Bronchial epithelial cell (primary cell): ENCODE results near the gene IL21. TPM values are rescaled to one million over a fixed set of nuclear protein-coding genes. Genes with fewer than 3 reads are reported as not detected.

ENCODE experiments used
- DNase-seq: peaks from one replicate; pipeline ENCODE4 v3.0.0-alpha.2; 2010; ENCODE audit warnings: low read depth
- FAIRE-seq: peaks from 2 replicates; lab custom pipeline; 2011; peaks lifted over from hg19 to GRCh38; lab: Jason Lieb, UNC
- H3K27me3 ChIP-seq: 2 replicates; pipeline ENCODE4 v1.5.1; 2011; ENCODE audit warnings: low read length; ENCODE audit not compliant: control insufficient read depth, insufficient read depth
- H3K36me3 ChIP-seq: 2 replicates; pipeline ENCODE4 v1.5.1; 2011; ENCODE audit warnings: low read length; ENCODE audit not compliant: control insufficient read depth, insufficient read depth
- H3K4me3 ChIP-seq: 2 replicates; pipeline ENCODE4 v1.5.1; 2011; ENCODE audit warnings: mild to moderate bottlenecking, low read depth, low read length, control low read depth
- total RNA-seq: library from RNA; depleted of rRNA; stranded (reverse); fragments of >200 nt; gene quantifications from 2 replicates; pipeline ENCODE4 v1.2.1, GENCODE V29; 2014
- TF ChIP-seq, protein P1 (sequence below): IDR thresholded peaks from 2 replicates; pipeline ENCODE4 v1.5.1; 2011; ENCODE audit warnings: mild to moderate bottlenecking, moderate library complexity, low read length, control low read depth, inconsistent platforms; ENCODE audit not compliant: insufficient read depth, severe bottlenecking

The IL21 gene
- total RNA-seq, 1 donor from 2014 or later = not detected

DNA sequence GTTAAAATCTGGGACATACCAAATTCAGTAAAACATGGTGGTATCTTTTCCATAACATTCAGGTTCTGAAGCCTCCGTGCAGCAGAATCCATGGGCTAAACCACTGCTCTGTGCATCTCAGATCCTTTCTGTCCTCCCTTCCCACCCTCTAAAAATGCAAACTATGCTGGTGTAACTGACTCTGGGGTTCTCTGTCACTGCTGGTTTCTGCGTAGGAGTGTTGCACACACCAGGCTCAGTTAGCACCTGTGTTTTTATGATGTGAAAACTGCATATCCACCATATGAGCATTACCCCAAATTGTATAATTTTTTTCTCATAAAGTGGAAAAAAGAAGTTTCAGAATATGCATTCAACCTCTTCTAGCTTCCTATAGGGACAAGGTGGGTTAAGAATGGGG, 22.4 kb upstream of the IL21 start:
- H3K36me3 ChIP-seq = no peaks in the 10 kb centered on the region
- TF ChIP-seq, protein P1, sequence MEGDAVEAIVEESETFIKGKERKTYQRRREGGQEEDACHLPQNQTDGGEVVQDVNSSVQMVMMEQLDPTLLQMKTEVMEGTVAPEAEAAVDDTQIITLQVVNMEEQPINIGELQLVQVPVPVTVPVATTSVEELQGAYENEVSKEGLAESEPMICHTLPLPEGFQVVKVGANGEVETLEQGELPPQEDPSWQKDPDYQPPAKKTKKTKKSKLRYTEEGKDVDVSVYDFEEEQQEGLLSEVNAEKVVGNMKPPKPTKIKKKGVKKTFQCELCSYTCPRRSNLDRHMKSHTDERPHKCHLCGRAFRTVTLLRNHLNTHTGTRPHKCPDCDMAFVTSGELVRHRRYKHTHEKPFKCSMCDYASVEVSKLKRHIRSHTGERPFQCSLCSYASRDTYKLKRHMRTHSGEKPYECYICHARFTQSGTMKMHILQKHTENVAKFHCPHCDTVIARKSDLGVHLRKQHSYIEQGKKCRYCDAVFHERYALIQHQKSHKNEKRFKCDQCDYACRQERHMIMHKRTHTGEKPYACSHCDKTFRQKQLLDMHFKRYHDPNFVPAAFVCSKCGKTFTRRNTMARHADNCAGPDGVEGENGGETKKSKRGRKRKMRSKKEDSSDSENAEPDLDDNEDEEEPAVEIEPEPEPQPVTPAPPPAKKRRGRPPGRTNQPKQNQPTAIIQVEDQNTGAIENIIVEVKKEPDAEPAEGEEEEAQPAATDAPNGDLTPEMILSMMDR = no peak
- no peaks in the 10 kb centered on the region for H3K27me3 ChIP-seq
- DNase-seq (no peak), FAIRE-seq (no peak)
- H3K4me3 ChIP-seq = no peak overlapping the region

DNA sequence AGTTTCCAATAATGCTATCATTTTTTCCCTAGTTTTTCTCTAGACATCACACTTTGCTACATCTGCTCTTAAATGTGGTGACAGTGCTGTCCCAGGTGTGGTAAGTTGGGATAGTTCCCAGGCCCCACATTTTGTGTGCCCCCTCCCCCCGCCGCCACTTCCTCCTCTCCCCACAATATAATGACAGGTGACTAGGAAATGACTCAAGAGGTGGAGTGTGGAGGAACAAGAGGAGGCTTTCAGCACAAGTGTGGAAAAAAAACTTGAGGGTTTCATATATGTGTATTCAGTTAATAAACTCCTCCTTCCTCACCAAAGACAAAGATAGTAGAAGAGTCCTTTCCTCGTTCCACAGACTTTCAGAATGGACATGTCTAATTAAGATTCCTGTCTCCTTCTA, 18.3 kb upstream of the IL21 start:
- TF ChIP-seq, protein P1 = no peak
- Histone ChIP-seq H3K27me3 (no peaks in the 10 kb centered on the region), H3K36me3 (no peaks in the 10 kb centered on the region), H3K4me3 (no peak overlapping the region)
- no peak for FAIRE-seq
- peak; percentile 40 for DNase-seq

DNA sequence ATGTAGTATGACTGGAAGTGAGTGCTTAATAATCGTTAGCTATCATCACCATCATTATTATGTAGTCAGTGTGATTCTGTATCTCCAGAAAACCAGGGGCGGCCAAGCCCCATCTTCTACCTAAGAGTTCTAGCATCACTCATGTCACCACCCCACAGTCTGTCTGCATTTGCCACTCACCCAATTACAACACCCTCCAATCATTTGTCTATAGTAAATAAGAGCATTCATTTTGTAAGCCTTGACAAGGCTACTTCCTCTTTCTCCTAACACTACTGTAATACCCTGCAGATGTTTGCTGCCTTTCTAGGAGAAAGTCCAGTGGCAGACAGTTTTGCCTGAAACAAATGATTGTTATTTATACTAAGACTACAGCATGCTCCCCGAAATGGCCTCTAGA, 15.8 kb upstream of the IL21 start:
- no peak overlapping the region for H3K4me3 ChIP-seq
- no peaks in the 10 kb centered on the region for H3K27me3 ChIP-seq
- DNase-seq (no peak), FAIRE-seq (no peak)
- TF ChIP-seq, protein P1 = no peak
- H3K36me3 ChIP-seq = no peaks in the 10 kb centered on the region

DNA sequence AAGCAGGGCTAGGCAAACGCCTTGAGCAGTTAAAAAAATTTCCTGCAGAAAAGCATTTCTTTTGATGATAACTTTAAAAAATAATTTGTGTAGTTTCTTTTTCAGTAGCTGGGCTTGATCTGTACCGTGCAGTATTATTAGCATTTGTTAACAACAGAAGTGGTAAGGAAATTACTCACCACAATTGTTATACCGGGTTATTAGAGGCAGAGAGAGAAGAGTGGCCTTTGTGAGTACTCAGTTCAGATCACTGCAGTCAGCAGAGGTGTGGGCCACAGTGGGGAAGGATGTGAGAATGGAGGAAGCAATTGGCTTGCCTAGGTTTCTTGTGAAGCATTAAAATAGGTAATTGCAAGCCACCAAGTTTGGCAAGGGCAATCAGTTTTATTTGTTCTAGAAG, 14.3 kb upstream of the IL21 start:
- H3K36me3 ChIP-seq = no peaks in the 10 kb centered on the region
- H3K4me3 ChIP-seq = no peak overlapping the region
- TF ChIP-seq, protein P1 = no peak
- H3K27me3 ChIP-seq = no peaks in the 10 kb centered on the region
- no peak for FAIRE-seq
- no peak for DNase-seq

DNA sequence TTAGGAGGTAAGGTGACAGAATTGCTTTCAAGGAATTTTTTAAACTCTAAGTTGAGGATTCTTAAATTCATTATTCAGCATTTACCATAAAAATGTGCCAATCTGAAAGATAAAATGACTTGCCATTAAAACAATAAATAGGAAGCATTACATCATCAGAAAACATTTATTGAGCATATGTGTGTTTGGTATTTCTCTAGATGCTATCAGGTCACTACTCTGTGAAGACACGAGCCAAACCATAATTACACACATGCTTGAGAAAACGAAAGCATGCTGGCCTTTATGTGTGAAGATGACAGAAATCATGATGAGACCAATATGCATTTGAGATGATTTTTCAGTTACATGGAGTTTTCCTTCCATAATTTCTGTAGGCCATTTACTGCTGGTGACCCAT, 12.3 kb upstream of the IL21 start:
- Histone ChIP-seq H3K27me3 (peaks cover 3% of the 10 kb centered on the region), H3K36me3 (no peaks in the 10 kb centered on the region), H3K4me3 (no peak overlapping the region)
- DNase-seq (no peak), FAIRE-seq (no peak)
- TF ChIP-seq, protein P1 = no peak

DNA sequence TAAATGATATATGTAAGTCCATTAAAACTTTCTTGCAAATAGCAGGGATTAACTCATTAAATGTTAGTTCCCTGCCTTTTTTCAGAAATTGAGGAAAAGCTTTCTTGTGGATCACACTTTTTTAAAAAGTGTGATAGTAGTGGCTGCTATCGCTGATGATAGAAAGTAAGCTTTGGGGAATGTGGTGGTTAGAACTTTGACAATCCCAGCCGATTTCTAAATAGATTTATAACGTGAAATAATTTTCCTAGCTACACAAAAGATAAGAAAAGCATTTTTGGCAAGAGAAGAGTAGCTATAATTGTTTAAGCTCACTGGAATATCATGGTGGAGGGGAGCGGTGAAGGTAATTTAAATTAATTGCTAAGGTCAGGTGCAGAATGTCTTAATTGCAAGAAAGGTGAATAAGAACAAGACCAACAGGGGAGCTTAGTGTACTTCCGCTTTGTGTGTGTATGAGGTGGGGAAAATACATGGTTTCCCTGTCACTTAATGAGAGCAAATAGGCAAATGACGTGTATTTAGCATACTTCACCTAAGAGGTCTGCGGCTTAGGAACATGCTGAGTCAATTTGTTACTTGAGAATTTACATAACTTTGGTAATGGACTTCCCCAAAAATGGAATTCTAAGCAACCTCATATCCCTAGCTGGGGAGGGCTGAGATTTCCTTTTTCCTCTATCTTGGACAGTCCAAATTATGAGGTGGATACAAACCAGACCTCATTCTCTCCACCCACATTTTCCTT, 11.7 kb upstream of the IL21 start:
- H3K27me3 ChIP-seq = peaks cover 3% of the 10 kb centered on the region
- H3K36me3 ChIP-seq = no peaks in the 10 kb centered on the region
- TF ChIP-seq, protein P1 = no peak
- DNase-seq (peak; percentile 41), FAIRE-seq (no peak)
- H3K4me3 ChIP-seq = no peak overlapping the region
